Measurements from ENCODE around the gene LYZL2.
"Not testable (repeated sequence)": the region's sequence is repeated elsewhere in the genome, so short reads cannot be mapped to it uniquely, and the experiment has no call there.

The LYZL2 gene

GRCh38 chr10:30629653-30630052 is at the start of gene LYZL2:
TSS of gene LYZL2 (minus strand) at chr10:30629753. CDS start at chr10:30626915, 2,838 bp downstream.
- peaks cover 7% of the 10 kb centered on the region; the same call in 1 of the 2 replicates for H3F3A ChIP-seq (ENCODE audit: insufficient read depth, low read length)
- H3K9me2 ChIP-seq (replicated peaks; ENCODE audit: insufficient read depth, low read length): no peaks in the 10 kb centered on the region
- H4K20me1 ChIP-seq (ENCODE audit: insufficient read depth, low read length): no peaks in the 10 kb centered on the region
- no peak within 1 kb of the TSS for H2AFZ ChIP-seq (ENCODE audit: low read length)
- H3K27ac ChIP-seq (ENCODE audit: low read length): peak within 1 kb of the TSS; percentile 66; the same call in 1 of the 2 replicates
- H3K36me3 ChIP-seq (replicated peaks; ENCODE audit: insufficient read depth, low read length): no peaks in the 10 kb centered on the region
- H3K4me1 ChIP-seq (ENCODE audit: low read length): peaks cover 20% of the 10 kb centered on the region
- H3K27me3 ChIP-seq (replicated peaks; ENCODE audit: insufficient read depth, low read length): no peaks in the 10 kb centered on the region
- no peaks in the 10 kb centered on the region for H3K9me3 ChIP-seq (replicated peaks; ENCODE audit: insufficient read depth, low read length)
- TF ChIP-seq CTCF (IDR thresholded peaks at IDR 0.05; ENCODE audit: low read length) (no peak), EZH2 (optimal IDR thresholded peaks at IDR 0.05; ENCODE audit: low read depth, low read length) (no peak), EZH2phosphoT487 (IDR thresholded peaks at IDR 0.05; ENCODE audit: low read length) (no peak)
- no peak within 1 kb of the TSS for H3K4me3 ChIP-seq (ENCODE audit: low read length)
- H3K9ac ChIP-seq (ENCODE audit: low read length): no peak within 1 kb of the TSS
- H3K4me2 ChIP-seq (ENCODE audit: low read depth, low read length): peak within 1 kb of the TSS; percentile 32
- DNase-seq: no peak
- no peaks in the 10 kb centered on the region for H3K79me2 ChIP-seq (ENCODE audit: low read length)

- H2AFZ ChIP-seq (ENCODE audit: low read length); H3K79me2 ChIP-seq (ENCODE audit: low read length); DNase-seq; H3K27ac ChIP-seq (ENCODE audit: low read length); H4K20me1 ChIP-seq (ENCODE audit: insufficient read depth, low read length); H3F3A ChIP-seq (ENCODE audit: insufficient read depth, low read length); H3K36me3 ChIP-seq (replicated peaks; ENCODE audit: insufficient read depth, low read length); H3K9ac ChIP-seq (ENCODE audit: low read length); H3K9me3 ChIP-seq (replicated peaks; ENCODE audit: insufficient read depth, low read length); H3K9me2 ChIP-seq (replicated peaks; ENCODE audit: insufficient read depth, low read length); H3K27me3 ChIP-seq (replicated peaks; ENCODE audit: insufficient read depth, low read length); H3K4me2 ChIP-seq (ENCODE audit: low read depth, low read length); H3K4me3 ChIP-seq (ENCODE audit: low read length): not testable (repeated sequence)
- H3K4me1 ChIP-seq (ENCODE audit: low read length): peaks cover 11% of the 10 kb centered on the region
Observed at GRCh38 chr10:30677616-30678015, 48.1 kb upstream of the LYZL2 start.

- H3K9me3 ChIP-seq (replicated peaks; ENCODE audit: insufficient read depth, low read length); H3K4me2 ChIP-seq (ENCODE audit: low read depth, low read length); H4K20me1 ChIP-seq (ENCODE audit: insufficient read depth, low read length); H2AFZ ChIP-seq (ENCODE audit: low read length); H3K79me2 ChIP-seq (ENCODE audit: low read length); H3K27ac ChIP-seq (ENCODE audit: low read length); H3K36me3 ChIP-seq (replicated peaks; ENCODE audit: insufficient read depth, low read length); H3K4me3 ChIP-seq (ENCODE audit: low read length); H3F3A ChIP-seq (ENCODE audit: insufficient read depth, low read length); H3K9ac ChIP-seq (ENCODE audit: low read length); H3K27me3 ChIP-seq (replicated peaks; ENCODE audit: insufficient read depth, low read length); H3K9me2 ChIP-seq (replicated peaks; ENCODE audit: insufficient read depth, low read length); DNase-seq: not testable (repeated sequence)
- peaks cover 11% of the 10 kb centered on the region for H3K4me1 ChIP-seq (ENCODE audit: low read length)
Observed at GRCh38 chr10:30677146-30677545, 47.6 kb upstream of the LYZL2 start.

- Histone ChIP-seq H3K9me2 (replicated peaks; ENCODE audit: insufficient read depth, low read length) (no peaks in the 10 kb centered on the region), H3K9ac (ENCODE audit: low read length) (peak overlapping the region; percentile 23), H3K4me1 (ENCODE audit: low read length) (peaks cover 16% of the 10 kb centered on the region), H3F3A (ENCODE audit: insufficient read depth, low read length) (peaks cover 8% of the 10 kb centered on the region; the same call in 1 of the 2 replicates), H3K9me3 (replicated peaks; ENCODE audit: insufficient read depth, low read length) (no peaks in the 10 kb centered on the region), H3K4me2 (ENCODE audit: low read depth, low read length) (peak overlapping the region; percentile 38), H3K36me3 (replicated peaks; ENCODE audit: insufficient read depth, low read length) (no peaks in the 10 kb centered on the region), H3K27me3 (replicated peaks; ENCODE audit: insufficient read depth, low read length) (no peaks in the 10 kb centered on the region), H3K79me2 (ENCODE audit: low read length) (no peaks in the 10 kb centered on the region), H4K20me1 (ENCODE audit: insufficient read depth, low read length) (no peaks in the 10 kb centered on the region), H2AFZ (ENCODE audit: low read length) (peak overlapping the region; percentile 3; the same call in 1 of the 2 replicates), H3K27ac (ENCODE audit: low read length) (peak overlapping the region; percentile 18; the same call in 1 of the 2 replicates), H3K4me3 (ENCODE audit: low read length) (peak overlapping the region; percentile 24)
- DNase-seq: no peak
- TF ChIP-seq CTCF (IDR thresholded peaks at IDR 0.05; ENCODE audit: low read length): no peak
- no peak for TF ChIP-seq EZH2 (optimal IDR thresholded peaks at IDR 0.05; ENCODE audit: low read depth, low read length)
- no peak for TF ChIP-seq EZH2phosphoT487 (IDR thresholded peaks at IDR 0.05; ENCODE audit: low read length)
Observed at GRCh38 chr10:30675791-30676718, 46.5 kb upstream of the LYZL2 start.
